NCI-H446 treated with DMSO at 0.1 percent for 48 hours (cell line): Measurements from ENCODE around the gene MLXIP.
A peak's percentile ranks its signal among the peaks of the same experiment; 100 is the strongest.
"Not testable (repeated sequence)": the region's sequence is repeated elsewhere in the genome, so short reads cannot be mapped to it uniquely, and the experiment has no call there.

Experiments
- DNase-seq: peaks from one replicate; lab custom pipeline; 2025; lab: John Stamatoyannopoulos, UW

Gene MLXIP

DNA sequence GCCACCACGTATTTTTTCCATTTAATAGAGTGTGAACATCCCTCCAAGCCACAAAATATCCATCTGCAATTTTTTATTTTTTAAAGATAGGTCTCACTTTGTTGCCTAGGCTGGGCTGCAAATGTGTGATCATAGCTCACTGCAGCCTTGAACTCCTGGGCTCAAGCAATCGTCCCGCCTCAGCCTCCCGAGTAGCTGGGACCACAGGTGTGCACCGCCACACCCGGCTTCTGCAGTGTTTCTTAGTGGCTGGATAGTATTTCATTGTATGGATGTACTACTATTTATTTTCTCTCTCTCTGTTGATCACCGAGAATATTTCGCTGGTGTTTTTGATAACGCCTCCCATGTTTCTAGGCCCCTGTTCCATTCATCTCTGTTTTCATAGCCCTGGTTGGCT, 17.5 kb downstream of the MLXIP start:
- no peak for DNase-seq

DNA sequence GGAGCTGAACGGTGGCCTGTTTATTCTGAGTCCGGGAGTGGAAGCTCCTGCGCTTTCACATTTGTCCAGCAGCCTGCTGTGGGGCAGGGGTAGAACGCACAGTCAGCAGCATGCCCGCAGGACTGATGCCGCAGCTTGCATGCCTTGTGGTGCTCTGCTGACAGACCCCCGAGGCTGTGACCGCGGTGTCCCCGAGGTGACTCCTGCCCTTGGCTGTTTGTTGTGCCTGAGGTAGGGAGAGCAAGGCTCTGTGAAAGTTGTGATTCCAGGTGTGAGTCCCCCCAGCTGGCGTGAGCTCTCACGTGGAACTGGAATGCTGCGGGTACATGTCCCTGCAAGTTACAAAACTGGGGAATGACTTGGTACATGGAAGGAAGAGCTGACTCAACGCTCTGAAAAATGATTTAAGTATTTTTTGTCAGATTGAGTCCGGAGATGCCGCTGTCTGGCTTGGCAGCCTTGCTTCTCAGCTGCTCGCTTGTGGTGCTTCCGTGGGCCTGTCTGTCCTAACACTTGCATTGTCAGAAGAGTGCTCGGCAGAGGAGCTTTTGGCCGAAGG, 18.1 kb downstream of the MLXIP start:
- no peak for DNase-seq

DNA sequence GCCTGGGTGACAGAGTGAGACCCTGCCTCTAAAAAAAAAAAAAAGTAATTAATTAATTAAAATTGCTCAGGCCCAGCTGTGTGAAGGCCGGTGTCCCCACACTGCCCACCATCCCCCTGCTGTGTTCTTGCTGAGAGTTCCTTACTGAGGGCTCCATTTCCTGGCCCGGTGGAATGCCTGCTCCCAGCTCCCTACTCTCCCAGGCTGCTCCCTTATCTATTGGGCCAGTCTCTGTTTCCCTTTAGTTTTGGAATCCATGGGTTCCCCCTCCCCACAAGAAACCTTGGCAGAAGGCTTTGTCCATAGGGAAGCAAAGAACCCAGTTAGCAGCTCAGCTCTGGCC, 19.0 kb downstream of the MLXIP start:
- DNase-seq, result no peak

DNA sequence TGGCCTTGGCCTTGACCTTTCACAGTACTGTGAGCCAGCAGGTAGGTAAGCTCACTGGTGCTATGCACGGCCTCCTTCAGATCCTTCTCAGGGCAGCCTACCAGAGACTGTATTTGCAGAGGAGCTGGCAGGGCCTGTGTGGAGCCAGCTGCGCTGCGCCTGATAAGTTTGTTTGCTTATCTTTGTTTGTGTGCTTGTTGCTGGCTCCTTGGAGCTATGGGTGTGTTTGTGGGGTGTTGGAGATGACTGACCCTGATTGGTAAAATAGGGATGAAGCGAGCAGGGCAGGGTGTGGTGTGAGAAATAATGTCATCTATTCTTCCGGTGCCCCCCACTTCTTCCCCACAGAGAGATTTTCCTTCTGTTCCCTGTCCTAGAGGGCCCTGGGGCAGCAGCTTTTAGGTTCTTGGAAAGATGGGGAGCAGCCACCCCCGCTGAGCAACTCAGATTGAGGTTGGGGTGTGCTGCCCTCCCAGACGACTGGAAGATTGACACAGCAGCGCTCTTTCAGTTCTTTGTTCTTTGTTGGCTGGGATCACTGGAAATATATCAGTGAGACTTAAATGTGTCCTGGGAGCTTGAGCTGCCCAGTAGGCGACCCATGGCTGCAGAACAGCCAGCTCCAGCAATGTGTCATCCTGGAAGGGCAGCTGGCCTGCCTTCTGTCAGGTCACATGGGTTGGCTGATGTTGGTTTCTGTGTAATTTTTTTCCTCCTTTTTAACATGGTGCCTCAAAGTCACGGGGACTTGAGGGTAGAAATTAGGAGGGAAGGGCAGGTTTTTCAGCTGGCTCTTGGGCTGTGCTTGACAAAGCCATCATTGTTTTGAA, 19.6 kb downstream of the MLXIP start:
- DNase-seq, result peak; percentile 34

DNA sequence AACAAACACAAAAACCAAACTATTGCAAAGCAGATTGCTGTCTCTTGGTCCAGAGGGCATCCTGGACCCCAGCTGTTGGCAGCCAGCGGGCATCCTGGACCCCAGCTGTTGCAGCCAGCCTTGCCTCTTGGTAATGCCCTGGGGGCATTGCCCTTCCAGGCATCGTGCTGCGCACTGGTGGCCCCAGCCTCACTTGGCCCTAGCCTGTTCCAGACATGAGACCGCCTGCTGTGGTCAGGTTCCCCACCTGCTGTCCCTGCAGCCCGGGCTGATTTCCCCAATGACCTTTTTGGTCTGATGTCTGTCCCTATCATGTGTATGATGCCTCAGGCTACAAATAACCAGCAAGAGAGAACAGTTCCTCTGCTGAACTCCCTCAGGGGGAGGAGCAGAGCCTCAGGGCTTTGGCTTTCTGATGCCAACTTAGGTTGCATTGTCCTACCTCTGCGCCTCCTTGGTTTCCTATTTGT, 20.8 kb downstream of the MLXIP start:
- DNase-seq, result no peak

DNA sequence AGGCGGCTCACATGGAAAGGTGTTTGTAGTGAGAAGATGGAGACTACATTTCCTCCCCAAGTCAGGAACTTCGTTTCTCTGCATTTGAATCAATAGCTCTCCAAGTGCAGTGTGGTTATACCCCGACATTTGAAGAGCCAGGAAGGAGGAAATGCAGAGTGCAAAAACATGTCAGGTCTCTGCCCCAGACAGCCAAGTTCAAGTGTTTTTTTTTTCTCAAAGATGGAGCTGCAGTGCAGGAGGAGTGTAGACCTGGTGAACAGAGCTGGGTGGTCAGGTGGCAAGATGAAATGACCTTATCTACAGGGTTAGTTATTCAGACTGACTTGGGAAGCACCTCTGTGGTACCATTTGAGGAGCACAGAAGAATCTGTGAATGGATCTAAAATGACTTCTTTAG, 21.3 kb downstream of the MLXIP start:
- DNase-seq, result no peak

DNA sequence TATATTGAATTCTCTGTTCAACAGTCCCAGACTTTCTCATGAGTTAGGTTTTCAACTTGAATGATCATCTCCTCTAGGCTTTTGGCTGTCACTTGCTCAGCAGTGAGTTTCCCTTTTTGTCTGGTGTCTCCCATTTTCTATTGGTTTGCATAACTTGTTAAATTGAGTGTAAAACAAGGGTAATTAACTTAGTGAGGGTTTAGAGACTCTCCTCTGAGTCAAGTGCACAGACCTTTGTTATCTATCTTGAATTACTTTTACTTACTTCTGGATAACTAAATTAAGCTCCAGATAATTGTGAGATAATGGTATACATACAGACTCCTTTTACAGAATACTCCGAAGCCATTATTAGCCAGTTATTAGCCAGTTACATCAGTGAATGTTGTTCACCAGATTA, 22.0 kb downstream of the MLXIP start:
- DNase-seq, result peak; percentile 43

DNA sequence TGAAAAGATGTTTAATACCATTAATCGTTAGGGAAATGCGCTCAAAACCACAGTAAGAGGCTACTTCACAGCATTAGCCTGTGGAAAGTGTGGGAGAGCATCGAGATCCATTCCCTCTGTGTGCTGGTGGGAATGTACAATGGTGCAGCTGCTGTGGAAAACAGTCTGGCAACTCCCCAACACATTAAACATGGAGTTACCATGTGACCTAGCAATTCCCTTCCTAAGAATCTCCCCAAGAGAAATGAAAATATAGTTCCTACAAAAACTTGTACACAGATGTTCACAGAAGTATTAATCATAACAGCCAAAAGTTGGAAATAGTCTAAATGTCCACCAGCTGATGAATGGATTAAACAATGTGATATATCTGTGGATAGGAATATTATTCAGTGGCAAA, 23.8 kb downstream of the MLXIP start:
- no peak for DNase-seq

DNA sequence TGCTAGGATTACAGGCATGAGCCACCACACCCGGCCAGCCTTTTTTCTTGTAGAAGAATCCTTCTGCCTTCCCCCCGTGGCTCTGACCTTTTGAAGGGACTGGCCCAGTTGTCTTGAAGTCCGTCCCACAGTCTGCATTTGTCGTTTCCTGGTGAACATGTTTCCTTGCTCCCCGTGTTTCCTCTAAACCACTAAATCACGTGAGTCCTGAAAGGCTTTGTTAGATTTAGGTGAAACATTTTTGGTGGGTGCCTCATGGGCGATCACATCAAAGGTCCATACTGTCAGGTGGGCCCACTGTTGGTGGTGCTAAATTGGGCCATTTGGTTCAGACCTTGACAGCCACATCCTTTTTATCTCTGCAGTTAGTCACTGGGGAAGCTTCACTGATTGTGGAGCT, 26.3 kb downstream of the MLXIP start:
- DNase-seq, result no peak

DNA sequence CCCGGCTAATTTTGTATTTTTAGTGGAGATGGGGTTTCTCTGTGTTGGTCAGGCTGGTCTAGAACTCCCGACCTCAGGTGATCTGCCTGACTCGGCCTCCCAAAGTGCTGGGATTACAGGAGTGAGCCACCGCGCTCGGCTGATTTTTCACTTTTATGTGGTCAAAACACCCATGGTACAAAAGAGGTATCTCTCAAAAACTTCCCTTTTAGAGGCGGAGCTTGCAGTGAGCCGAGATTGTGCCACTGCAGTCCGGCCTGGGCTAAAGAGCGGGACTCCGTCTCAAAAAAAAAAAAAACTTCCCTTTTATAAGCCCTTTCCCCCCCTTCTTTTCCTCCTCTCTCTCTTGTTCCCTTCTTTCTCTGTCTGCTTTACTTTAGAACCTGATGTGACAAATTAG, 26.9 kb downstream of the MLXIP start:
- not testable (repeated sequence) for DNase-seq

DNA sequence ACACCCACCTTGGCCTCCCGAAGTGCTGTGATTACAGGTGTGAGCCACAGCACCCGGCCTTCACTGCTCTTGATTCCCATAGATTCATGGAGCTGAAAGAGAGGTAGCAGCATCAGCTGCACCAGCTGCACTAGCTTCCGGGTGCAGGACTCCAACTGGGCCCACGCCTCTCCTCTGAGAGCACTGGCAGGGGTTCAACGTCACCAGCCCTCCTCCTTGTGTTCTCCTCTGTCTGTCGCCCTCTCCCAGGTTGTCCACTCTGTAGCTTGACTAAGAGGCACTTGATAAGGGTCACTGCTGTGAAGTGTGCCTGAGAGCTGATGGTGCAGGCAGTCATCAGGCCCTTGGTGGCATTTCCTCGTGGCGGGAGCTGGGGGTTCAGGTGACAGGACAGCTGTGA, 28.3 kb downstream of the MLXIP start:
- DNase-seq, result no peak

DNA sequence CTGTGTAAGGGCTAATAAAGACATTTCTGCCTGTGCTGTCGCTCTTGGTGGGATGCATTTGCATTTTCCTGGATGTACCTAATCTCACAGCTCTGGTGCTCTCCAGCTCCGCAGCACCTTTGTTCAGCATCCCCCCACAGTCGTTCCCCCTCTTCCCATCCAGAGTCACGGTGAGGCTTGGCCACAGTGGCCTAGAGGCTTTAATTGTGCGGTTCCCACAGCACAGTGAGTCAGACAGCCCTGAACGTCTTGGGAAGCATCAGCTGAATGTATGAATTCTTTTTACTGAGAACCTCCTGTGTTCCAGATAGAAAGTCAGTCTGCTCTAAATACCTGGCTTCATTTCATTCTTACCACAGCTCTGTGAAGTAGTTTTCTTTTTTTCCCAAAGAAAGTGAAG, 28.7 kb downstream of the MLXIP start:
- no peak for DNase-seq

DNA sequence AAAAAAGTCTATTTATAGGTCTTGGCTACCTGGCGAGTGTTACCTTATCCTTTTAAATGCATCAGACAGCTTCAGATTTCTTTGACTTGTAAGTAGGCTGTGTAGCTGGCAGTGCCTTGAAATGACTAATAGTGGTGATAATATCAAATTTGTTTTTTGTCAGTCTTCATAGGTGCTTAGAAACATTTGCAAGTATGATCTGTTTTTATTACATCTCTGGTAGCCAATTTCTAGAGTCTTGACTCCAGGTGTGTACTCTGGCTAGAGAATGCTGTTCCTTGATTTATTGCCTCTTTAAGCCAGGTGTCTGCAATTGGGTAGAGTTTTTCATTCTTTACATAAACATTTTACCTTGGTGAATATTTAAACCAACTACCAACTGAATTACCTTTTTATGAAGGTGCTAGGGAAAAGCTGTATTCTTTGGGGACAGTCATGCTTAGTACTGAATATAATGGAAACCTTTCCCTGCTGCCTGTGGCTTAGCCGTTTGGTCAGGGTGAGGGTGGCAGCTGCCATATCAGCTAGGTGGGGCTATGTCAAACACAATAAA, 32.6 kb downstream of the MLXIP start:
- DNase-seq, result no peak

DNA sequence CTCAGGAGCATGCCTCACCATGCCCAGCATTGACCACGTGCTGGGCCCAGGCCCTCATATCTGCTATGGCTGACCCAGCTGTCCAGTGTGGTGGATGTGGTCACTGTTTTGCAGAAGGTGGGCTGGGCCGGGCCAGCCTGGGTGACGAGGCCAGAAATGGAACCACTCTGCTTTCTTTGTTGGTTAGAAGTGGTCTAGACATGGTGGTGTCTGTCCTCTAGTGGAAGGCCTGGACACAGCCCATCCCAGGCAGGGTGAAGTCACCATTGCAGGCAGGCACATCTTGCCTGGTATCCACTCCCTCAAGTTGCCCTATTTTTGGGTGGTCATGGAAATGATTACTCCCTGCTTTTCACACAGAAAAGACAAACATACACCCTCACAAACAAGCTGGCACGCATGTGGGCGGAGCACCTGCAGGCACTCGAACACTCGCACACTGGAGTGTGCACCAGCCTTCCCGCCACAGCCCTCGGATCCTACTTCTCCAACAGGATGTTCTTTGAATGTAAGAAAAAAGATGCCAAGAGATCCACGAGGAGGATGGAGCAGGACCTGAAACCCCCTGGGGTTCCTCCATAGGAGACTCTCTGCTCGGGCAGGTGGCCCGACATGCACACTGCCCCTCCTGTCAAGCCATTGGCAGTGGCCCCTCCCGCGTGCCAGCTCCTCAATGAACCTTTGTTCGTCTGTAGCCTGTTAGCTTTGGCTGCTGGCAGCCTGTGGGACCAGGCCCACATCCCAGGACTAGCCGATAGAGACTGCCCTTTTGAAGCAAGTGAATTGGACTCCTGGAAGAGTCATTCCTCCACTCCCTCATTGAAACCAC, 38.4 kb downstream of the MLXIP start:
- DNase-seq, result no peak

DNA sequence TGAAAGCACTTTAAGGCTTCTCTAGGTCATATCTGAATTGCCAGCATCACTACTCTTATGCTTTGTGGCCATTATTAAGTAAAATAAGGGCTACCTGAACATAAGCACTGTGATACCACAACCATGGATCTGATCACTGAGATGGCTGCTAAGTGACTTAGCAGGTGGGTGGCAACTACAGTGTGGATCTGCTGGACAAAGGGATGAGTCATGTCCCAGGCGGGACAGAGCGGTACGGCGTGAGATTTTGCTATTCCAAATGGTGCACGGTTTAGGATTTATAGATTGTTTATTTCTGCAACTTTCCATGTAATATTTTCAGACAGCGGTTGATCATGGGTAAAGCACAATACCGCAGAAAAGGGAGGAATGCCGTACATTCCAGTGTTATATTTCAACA, 39.4 kb downstream of the MLXIP start:
- DNase-seq, result no peak

DNA sequence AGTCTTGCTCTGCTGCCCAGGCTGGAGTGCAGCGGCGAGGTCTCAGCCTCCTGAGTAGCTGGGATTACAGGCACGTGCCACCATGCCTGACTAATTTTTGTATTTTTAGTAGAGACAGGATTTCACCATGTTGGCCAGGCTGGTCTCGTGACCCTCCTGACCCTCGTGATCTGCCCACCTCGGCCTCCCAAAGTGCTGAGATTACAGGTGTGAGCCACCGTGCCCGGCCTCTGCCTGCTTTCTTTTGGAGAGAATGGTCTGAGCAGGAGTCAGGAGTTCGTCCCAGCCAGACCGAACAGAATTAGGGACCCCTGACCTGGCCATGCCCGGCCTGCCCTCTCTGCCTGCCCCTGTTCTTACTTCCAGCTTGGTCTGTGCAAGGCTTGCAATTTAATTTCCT, 42.8 kb downstream of the MLXIP start:
- not testable (repeated sequence) for DNase-seq

DNA sequence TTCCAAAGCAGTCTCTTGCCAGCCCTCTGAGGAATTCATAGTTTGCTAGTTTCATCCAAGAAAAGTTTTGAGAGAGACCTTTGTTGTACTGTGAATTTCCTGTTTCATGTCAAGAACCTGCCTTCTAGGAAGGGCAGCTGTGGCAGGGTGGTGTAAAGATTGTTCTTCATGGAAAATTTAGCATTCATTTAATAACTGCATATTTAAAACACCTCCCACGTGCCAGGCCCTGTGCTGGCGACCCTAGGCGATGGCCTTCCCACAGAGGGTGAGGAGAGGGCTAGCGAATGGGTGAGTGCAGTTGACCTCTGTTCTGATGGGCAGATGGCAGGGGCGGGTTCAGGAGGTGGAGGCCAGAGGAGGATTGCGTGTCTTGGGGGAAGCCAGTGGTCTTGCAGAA, 43.2 kb downstream of the MLXIP start:
- DNase-seq, result no peak

DNA sequence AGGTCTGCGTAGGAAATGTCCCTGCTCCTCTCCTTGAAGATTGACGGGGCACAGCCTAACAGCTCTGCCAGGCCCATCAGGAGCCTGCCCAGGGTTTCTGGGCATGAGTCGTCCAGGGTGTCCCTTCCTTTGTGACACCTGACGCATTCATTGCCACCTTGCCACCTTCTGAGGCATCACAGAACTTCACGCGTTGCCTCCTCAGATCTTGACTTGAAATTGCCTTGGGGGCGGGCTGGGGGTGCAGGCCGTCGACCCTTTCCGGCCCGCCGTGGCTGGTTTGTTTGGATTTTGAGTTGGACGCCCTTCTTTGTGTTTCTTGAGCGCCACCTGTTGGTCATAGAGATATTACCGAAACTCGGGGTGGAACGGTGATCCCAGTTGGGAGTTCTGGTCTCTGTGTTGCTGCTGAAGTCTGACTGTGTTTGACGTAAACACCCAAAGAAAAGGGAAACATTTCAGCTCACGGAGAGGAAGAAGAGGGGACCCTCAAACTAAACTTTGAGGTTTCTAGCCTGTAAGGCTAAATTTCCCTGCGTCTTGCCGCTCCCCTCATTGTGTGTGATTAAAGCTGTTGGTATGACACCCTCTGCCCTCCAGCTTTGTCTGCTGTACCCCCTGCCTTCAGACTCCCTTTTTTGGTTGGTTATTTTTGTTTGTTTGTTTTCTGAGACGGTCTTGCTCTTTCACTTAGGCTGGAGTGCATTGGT, 44.6 kb downstream of the MLXIP start:
- no peak for DNase-seq

DNA sequence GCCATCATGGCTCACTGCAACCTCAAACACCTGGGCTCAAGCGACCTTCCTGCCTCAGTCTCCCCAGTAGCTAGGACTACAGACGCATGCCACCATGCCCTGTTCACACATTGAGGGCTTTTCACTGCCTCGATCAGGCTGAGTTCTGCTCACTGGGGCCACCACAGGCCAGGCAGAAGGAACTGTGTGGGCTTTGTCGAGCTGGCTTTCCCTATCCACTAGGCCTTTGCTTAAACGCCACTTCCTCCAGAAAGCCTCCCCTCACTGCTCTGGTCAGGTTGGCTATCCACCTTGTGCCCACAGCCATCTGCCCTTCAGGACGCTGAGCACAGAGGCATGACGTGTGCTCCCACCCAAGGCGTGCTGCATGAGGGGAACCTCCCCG, 45.2 kb downstream of the MLXIP start:
- no peak for DNase-seq

DNA sequence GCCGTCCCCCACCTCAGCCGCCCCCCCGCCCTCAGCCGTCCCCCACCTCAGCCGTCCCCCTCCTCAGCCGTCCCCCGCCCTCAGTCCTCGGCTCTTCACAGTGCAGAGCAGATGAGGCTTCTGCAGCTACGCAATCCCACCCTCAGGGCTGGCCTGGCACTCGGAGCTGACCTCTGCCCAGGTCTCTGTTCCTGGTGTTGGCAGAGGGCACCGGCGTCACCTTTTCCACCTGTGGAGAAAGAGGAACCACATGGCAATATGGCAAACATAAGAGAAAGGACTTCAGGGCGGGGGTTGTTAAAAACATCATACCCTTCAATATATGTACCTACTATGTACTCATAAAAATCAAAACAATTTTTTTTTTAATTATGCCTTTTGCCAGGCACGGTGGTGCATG, 45.8 kb downstream of the MLXIP start:
- DNase-seq, result no peak

DNA sequence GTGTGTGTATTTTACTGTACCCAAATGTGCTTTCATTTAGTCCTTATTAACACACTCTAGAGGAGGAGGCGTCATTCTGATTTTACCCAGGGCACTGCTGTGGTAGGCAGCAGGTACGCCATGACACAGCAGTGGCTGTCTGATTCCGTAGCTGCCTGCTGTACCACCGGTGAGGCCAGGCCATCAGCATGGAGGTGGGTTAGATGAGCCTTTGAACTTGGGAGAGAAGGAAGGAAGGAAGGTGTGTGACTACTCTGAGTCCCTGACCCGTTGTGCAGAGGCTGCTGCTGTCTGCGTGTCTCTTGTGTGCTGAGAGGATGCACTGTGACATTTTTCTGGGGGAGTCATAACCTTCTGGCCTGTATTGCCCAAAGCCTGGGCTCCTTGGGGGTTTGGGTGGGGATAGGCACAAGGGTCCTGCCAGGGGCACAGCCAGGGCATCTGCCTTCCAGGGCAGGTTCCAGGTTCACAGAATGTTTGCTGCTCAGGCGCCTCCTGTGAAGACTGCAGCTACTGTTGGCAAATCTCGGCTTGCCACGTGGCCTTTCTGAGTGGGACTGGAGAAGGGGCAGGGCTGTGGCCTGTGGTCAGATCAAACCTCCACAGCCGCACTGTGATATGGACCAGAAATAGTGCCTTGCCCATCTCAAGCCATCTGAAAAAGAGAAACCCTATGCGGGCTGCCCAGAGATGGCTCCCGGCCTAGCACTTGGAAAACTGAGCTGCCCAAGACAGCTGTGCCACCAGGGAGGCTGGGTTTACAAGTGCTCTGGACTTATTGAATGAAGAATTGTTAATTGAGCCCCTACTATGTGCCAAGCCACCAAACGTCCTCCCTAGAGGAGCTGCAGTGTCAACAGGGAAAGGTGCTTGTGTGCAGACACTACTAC, 47.1 kb downstream of the MLXIP start:
- no peak for DNase-seq
